GM21515 (cell line): Measurements from ENCODE around the gene PTK6.
"Not testable (repeated sequence)": the region's sequence is repeated elsewhere in the genome, so short reads cannot be mapped to it uniquely, and the experiment has no call there.

Experiments
- ATAC-seq: cut with Tn5 transposase; IDR thresholded peaks from one replicate; pipeline ENCODE4 v1.9.1; 2021; ENCODE audit not compliant: unreplicated experiment

The PTK6 gene

DNA sequence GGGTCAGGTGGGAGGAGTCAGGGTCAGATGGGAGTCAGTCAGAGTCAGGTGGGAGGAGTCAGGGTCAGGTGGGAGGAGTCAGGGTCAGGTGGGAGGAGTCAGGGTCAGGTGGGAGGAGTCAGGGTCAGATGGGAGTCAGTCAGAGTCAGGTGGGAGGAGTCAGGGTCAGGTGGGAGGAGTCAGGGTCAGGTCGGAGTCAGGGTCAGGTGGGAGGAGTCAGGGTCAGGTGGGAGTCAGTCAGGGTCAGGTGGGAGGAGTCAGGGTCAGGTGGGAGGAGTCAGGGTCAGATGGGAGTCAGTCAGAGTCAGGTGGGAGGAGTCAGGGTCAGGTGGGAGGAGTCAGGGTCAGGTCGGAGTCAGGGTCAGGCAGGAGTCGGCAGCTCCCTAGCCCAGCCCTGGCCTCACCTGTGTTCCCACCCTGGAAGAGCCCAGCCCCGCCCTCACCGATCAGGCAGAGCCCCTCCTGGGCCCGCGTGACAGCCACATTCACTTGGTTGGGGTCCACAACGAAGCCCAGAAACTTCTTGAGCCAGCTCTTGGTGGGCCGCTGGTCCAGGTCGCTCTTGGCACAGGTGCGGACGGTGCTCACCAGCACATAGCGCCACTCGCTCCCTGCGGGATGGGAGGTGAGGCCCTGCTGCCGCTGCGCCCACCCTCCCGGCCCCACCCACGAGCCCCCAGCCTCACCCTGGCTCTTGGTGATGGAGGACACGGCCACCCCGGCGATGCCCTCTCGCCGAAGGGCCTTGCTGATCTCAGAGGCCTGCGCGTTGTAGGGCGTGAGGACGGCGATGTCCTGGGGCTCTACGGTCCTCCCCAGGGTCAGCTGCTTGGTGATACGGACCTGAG, 22.5 kb upstream of the PTK6 start:
- not testable (repeated sequence) for ATAC-seq

DNA sequence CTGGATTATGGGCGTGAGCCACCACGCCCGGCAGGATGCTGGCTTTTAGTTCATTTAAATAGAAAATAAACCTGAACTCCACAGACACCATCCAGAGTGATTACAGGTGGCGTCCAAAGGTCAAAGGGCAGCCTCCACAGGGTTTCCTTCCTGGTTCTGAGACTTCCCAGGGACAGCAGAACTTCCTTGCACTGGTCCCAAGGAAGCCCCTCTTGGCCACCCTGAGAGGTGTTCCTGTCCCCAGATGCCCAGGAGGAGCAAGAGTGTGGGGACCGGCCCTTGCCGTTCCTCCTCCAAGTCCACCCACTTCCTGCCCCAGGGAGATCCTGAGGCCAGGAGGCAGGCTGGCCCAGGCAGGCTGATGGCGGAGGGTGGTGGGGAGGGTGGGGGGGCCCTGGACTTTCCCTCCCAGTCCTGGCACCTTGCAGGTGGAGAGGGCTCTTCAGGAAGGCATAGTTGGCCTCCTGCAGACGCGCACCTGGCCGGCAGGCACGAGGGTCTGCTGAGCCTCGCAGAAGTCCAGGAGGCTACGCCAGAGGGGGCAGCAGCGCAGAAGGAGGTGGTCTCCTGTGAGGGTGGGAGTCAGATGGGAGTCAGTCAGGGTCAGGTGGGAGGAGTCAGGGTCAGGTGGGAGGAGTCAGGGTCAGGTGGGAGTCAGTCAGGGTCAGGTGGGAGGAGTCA, 21.8 kb upstream of the PTK6 start:
- ATAC-seq, result no peak

DNA sequence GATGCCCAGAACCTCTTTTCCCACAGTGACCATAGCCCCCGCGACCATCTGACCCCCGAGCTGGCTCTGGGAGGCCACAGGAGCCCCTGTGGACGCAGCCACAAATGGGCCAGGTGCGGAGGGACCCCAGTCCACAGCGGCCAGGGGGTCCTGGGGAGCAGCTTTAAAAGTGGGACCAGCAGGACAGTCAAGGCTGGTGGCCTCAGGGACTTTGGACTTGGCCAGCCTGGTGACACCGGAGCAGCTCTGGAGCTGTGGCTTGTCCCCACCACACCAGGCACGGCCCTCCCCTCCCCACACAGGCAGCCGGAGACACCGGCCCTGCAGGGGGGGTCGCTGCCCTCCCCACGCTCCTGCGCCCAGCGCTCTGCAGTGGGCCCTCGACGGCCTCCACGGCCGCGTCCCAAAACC, 20.3 kb upstream of the PTK6 start:
- no peak for ATAC-seq

DNA sequence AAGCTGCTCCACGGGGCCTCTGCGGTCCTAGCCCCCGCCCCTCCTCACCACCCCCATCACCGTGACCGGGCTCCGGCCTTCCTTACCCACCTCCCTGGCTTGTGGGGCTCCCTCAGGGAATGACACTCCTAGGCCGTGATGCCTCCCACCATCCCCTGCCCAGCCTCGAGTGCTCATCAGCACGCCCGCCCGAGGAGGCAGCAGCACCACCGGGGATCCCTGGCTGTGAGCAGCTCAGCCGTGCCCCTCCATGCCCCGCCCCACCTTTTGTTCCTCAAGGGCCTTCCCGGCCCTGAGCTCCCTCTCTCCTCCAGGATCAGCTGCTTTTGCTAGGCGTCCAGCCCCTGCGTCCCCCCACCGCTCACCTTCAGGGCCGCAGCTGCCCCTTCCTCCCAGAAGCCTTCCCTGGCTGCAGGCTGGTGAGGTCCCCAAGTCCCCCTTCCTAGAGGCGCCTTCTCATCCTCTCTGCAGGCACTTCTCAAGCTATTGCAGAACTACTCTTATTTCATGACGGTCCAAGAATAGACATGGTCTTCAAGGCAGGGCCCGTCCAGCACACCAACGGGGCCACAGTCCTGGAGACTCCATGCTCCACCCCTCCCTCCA, 19.8 kb upstream of the PTK6 start:
- no peak for ATAC-seq

DNA sequence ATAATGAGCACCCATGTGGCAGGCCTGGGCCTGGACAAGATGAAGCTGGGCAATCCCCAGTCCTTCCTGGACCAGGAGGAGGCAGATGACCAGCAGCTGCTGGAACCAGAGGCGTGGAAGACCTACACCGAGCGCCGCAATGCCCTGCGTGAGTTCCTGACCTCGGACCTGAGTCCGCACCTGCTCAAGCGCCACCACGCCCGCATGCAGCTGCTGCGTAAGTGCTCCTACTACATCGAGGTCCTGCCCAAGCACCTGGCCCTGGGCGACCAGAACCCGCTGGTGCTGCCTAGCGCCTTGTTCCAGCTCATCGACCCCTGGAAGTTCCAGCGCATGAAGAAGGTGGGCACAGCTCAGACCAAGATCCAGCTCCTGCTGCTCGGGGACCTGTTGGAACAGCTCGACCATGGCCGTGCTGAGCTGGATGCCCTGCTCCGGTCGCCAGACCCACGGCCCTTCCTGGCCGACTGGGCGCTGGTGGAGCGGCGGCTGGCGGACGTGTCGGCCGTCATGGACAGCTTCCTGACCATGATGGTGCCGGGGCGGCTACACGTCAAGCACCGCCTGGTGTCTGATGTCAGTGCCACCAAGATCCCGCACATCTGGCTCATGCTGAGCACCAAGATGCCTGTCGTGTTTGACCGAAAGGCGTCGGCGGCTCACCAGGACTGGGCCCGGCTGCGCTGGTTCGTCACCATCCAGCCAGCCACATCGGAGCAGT, 18.6 kb upstream of the PTK6 start:
- ATAC-seq, result no peak

DNA sequence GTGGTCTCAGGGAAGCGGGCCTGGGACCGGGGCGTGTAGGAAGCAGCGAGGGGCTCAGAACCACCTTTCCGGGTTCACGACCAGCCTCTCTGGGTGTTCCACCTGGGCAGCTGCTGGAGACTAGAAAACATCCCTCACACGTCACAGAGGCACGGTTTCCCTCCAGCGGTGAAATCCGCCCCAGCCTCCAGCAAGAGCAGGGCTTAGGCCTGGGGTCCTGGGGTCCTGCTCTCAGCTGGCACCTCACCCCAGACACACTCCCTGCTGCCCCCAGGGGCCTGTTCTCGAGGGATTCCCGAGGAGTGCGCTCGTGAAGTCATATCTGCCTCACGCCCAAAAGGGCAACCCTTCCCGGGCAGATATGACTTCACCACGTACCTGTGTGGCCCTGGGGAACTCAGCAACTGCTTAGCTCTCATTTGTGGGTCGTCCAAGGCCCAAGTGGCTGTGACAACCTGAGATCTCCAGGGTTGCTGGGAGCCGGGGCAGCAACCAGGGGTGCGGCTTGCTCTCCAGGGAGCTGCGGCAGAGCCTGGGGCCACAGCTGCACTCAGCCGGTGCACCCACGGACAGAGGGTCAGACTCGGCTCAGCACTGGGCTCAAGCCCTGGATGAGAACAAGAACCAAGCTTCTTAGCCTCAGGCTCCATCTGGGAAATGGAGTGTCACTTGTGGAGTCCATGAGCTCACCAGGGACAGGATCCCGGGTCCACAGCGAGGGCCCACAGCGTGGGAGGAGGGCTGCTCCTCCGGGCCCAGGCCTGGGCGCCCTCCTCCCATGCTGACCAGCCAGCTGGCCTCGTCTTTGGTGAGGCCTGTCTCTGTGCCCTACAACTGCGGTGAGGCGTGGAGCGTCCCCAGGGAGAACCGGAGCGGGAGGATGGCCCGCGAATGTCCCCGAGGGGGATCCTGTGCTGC, 17.4 kb upstream of the PTK6 start:
- ATAC-seq, result no peak

DNA sequence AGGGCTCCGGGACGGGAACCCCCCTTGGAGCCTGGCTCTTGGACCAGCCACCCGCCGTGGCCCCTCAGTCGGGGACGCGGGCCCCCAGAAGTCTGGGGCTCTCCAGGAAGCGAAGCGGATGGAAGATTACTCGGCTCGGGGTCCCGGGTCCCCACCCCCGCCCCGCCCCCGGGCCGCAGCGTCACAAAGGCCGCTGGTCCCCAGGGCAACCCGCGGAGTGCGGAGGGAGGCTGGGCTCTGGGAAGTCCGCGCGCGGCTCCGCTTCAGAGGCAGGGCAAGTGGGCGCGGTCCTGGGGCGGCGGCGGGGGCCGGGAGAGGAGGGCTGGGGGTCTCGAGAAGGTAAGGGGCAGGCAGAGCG, 16.7 kb upstream of the PTK6 start, which contains the start of gene FNDC11:
Gene FNDC11, plus strand, starts transcription at position 227 of the 358 bp plus-strand sequence. CDS start 1,505 bp downstream, outside the sequence.
- no peak for ATAC-seq

DNA sequence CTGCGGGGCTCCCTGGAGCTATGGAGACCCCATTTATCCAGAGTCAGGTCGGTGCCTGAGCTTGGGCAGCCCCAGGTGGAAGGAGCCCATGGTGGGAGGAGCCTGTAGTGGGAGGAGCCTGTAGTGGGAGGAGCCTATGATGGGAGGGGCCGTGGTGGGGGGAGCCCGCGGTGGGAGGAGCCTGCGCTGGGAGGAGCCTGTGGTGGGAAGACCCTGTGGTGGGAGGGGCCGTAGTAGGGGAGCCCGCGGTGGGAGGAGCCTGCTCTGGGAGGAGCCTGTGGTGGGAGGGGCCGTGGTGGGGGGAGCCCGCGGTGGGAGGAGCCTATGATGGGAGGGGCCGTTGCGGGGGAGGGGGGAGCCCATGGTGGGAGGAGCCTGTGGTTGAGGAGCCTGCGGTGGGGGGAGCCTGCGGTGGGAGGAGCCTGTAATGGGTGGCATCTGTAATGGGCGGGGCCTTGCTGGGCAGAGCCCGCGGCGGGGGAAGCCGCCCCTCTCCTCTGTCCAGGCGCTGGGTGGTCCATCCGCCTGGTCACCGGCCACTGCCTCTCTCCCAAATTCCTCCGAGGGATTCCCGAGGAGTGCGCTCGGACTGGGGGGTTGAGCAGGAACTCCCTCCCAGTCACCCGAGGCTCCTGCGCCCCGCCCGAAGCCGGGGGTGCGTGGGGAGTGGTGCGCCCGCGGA, 16.2 kb upstream of the PTK6 start:
- ATAC-seq, result no peak

DNA sequence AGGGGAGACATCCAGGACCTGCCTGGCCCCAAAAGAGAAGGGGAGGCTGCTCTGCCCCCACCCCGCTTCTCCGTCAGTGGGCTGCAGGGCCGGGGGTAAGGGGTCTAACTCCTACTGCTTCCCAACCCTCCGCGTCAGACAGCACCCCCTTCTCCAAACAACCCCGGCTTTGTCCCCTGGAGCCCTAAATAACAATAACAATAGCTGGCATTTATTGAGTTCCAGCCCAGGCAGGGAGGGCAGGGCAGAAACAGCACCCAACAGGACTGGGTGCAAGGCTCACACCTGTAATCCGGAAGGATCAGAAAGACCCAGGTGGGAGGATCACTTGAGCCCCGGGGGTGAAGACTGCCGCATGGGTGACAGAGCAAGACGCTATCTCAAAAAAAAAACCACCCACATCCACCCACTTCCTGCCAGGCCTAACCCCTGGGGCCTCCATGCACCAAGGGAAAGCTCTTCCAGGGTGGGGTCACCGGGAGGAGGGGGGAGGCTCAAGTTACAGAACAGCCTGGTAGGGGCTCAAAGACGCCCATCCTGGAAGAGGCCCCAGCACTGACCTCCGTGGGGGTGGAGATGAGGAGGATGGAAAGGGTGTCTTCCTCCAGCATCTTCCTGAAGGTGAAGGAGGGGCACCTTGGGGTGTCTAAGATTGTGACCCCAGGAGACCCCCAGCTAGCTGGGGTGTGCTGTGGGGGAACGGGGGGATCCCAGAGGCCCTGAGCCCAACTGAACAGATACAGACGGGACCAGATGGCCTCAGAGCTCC, 15.5 kb upstream of the PTK6 start:
- ATAC-seq, result no peak

DNA sequence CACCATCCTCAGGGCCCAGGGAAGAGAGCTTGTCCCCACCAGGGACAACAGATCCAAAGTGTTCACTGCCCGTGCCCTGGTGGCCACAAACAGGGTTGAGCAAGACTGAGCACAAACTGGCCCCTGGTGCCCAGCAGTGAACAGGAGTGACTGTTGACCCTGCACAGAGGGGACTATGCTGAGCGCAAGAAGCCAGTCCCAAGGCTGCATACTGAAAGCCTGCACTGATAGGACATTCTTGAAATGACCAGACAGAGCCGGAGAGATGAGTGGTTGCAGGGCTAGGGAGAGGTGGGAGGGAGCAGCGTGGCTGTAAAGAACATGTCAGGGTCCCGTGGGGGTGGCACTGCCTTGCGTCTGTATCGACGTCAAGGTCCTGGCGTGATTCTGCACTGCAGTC, 13.9 kb upstream of the PTK6 start:
- ATAC-seq, result no peak

DNA sequence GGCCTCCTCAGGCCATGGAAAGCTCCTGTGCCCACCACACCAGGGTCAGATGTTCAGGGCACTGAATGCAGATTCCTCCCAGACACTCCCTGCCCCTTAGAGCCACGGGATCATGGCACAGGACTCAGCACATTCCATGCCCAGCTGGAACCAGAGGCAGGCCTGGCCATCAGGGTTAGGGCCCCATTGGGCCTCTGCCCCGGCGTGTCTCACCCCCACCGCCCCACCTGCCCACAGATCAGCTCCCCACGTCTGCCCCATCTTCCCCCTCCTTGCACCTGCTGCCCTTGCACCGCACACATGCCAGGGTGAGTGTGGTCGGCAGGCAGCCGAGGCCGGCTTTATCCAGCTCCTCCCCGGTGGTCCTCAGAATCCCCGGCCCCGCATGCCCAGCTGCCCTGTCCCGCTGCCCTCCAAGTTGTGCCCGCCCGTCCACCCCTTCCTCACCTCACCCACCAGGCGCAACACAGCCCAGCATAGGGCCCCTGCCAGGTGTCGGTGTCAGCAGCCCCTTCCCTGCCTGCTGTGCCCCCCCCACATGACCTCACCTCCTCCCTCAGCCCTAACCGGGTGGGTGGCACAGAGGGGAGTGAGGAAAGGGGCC, 12.6 kb upstream of the PTK6 start:
- ATAC-seq, result no peak

DNA sequence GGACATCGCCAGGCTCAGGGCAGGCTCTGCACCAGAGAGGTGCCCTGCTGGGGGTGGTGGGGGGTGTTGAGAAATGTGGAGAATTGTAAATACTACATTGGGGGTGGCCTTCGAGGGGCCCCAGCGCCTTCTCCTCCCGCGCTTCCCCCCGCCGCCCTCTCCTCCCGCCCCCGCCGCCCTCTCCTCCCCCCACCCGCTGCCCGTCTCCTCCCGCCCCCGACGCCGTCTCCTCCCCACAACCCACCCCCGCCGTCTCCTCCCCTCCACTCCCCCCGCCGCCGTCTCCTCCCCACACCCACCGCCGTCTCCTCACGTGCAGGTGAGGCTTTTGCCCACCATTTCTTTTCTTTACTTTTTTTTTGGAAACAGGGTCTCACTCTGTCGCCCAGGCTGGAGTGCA, 11.8 kb upstream of the PTK6 start:
- ATAC-seq, result no peak

DNA sequence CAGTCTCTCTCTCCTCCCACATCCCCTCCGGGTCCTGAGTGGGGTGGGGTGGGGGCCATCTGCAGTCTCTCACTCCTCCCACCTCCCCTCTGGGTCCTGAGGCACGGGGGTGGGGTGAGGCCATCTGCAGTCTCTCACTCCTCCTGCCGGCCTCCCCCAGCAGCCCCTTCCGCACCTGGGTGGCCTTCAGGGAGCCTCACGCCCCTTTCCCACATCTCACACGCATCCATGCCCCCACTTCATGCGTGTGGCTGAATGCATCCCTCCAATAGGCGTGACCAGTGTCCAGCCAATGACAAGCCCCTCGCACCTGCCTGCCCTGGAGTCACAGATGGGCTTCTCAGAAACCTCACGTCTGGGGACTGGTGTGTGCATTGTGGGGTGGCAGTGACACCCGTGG, 11.4 kb upstream of the PTK6 start:
- no peak for ATAC-seq

DNA sequence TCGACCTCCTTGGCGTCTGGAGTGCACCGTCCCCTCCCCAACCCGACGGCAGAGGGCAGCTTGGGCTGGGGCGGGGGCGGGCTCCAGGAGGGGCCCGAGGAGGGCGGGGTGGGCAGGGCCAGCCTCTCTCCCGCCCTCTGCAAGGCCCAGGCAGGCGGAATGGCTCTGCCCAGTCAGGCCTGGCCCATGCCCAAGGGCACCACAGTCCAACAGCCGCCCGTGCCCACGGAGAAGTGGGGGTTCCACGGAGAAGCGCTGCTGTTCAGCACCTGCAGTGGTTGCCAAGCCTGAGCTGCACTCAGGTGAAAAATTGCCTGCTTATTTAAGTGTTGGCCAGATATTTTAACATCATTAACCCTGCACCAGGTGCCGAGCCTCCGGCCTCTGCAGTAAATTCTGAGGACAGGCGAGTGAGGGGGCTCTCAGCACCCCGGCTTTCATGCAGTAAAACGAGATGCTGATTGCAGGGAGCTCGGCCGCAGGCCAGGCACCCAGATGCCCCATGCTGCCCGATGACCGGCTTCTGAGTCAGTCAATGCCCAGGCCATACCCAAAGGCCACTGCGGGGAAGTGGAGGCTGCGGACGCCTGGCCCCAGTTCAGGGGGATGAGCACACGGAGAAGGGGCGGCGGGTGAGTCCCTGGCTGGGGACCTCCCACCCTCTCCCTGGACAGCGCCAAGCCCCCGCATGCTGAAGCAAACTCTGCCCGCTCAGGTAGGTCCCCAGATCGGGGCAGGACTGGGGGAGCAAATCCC, 10.7 kb upstream of the PTK6 start, which contains the start of gene SRMS:
Gene SRMS, minus strand, starts transcription at position 25 of the 756 bp plus-strand sequence. CDS start 286 bp downstream, outside the sequence.
- ATAC-seq, result no peak

DNA sequence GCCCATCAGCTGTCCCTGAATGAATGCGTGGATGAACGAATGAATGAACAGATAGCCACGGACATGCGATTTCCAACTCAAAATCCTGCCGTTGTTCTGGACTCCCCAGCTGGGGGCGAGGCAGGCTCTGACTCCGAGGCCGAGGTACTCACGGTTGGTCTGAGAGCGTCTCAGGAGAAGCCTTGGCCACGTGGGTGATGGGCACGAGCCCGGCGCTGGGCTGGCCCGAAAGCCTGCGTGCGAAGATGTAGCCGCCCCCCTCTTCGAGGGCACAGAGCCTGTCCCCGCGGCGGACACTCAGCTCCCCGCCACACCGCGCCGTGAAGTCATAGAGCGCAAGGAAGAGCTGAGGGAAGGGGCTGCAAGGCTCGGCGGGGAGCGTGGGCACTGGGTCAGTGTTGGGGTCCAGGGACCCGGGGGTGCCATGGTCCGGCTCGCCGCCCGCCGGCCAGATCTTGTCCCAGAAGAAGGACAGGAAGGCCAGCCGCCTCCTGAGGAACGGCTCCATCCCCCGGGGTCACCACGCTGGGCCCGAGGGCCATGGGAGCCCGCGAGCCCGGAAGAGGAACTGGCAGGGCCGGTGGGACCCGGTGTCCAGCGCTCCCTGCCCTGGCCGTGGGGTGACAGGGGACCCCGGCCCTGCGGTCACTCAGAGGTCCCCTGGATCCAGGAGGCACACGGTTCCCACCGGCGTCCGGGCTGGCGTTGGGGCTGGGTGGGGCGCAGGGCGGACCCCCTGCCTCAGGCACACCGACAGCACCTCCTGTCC, 10.0 kb upstream of the PTK6 start:
- no peak for ATAC-seq

DNA sequence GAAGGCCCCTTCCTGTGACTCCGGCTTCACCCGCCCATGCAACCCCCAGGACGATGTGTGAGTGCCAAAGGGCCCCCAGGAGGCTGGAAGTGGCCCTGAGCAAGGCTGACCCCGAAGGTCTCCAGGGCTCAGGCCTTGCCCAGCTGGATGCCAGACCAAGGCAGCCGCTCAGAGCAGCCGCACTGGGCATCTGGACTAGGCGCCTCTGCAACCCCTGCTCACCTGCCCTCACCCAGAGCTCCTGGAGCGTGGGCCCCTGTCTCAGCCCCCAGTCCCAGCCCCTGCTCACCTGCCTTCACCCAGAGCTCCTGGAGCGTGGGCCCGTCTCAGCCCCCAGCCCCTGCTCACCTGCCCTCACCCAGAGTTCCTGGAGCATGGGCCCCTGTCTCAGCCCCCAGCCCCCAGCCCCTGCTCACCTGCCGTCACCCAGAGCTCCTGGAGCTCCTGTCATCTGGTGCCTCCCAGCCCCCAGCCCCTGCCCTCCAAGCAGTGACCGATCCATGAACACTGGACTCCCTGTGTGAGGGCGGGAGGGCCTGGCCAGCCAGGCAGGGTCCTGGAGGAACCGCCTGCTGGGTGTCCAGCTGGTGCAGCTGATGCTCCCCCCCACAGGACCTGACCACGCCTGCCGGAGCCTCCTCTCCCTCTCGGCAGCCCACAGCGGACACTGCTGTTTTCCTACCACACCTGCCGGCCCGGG, 9.2 kb upstream of the PTK6 start:
- no peak for ATAC-seq
